Keratinocyte (primary cell): ENCODE data around the gene EIF4E1B.
A peak's percentile ranks its signal among the peaks of the same experiment; 100 is the strongest.

ENCODE experiments used
- EZH2 ChIP-seq: IDR thresholded peaks from one replicate; pipeline ENCODE4 v1.6.1; 2012; ENCODE audit warnings: inconsistent platforms, mild to moderate bottlenecking, low read length, moderate library complexity
- TF ChIP-seq, protein P1 (sequence below), 3 experiments: IDR thresholded peaks in 1 of 3; conservative IDR thresholded peaks in 1 of 3; optimal IDR thresholded peaks in 1 of 3; 2 replicates in 2 of 3; 3 replicates in 1 of 3; pipeline versions ENCODE3 to v1.5.1; 2011; ENCODE audit warnings: low read length in 3 of 3, mild to moderate bottlenecking in 3 of 3, moderate library complexity in 2 of 3, control low read depth in 1 of 3, inconsistent platforms in 1 of 3; ENCODE audit not compliant: insufficient read depth in 2 of 3; ENCODE audit errors: extremely low read depth in 1 of 3

DNA sequence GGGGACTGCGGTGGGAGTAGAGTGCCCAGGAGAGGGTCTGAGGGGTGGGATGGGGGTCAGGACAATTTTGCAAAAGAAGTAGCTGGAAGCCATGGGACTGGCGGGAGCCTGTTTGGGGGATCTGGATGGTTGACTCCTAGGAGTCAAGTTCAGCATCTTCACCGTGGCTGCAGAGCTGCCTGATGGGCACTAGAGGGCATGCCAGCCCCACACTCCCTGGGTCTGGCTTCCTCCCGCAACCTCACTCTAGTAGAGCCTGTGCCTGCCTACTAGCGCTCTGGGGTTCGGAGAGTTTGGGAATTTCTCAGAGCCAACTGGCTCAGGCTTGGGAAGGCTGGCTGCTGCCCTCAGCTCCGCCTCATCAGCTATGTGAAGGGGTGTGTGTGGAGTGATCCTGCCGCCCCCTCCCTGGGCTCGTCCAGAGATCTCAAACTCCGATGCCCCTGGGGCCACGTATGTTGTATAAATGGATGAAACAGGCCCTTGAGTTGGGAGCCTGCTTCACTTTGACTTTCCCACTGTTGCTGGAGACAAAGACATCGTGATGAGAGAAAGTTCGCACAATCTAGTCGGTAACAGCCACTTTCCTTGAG is 27.6 kb downstream of the EIF4E1B start:
- TF ChIP-seq, protein P1, sequence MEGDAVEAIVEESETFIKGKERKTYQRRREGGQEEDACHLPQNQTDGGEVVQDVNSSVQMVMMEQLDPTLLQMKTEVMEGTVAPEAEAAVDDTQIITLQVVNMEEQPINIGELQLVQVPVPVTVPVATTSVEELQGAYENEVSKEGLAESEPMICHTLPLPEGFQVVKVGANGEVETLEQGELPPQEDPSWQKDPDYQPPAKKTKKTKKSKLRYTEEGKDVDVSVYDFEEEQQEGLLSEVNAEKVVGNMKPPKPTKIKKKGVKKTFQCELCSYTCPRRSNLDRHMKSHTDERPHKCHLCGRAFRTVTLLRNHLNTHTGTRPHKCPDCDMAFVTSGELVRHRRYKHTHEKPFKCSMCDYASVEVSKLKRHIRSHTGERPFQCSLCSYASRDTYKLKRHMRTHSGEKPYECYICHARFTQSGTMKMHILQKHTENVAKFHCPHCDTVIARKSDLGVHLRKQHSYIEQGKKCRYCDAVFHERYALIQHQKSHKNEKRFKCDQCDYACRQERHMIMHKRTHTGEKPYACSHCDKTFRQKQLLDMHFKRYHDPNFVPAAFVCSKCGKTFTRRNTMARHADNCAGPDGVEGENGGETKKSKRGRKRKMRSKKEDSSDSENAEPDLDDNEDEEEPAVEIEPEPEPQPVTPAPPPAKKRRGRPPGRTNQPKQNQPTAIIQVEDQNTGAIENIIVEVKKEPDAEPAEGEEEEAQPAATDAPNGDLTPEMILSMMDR (optimal IDR thresholded peaks at IDR 0.05 in 1 of 3, IDR thresholded peaks at IDR 0.05 in 1 of 3, conservative IDR thresholded peaks at IDR 0.05 in 1 of 3; ENCODE audit: extremely low read depth in 1 of 3, insufficient read depth in 2 of 3, low read length in 3 of 3), result peak in 2 of 3 experiments; percentile 90 to 97
- TF ChIP-seq EZH2, result no peak
